ENCODE data around the gene GLIPR2.
"Not testable (repeated sequence)": the region's sequence is repeated elsewhere in the genome, so short reads cannot be mapped to it uniquely, and the experiment has no call there.

The GLIPR2 gene

GRCh38 chr9:36169166-36169565 is 32.6 kb downstream of the GLIPR2 start, which contains the start of gene CCIN:
Gene CCIN, plus strand, starts transcription at chr9:36169388. Its CDS starts 115 bp downstream, at chr9:36169503.
- TF ChIP-seq CTCF (IDR thresholded peaks at IDR 0.05; ENCODE audit: control insufficient read depth, insufficient read depth, low read depth, low read length, missing control alignments), result no peak

GRCh38 chr9:36169708-36170107 is 33.2 kb downstream of the GLIPR2 start:
- no peak overlapping the region for H3K4me3 ChIP-seq (ENCODE audit: control insufficient read depth, low read depth, low read length)
- TF ChIP-seq CTCF (IDR thresholded peaks at IDR 0.05; ENCODE audit: control insufficient read depth, insufficient read depth, low read depth, low read length, missing control alignments), result no peak
- DNase-seq (ENCODE audit: low read depth), result no peak

More at GRCh38 chr9:36169166-36169565, 32.6 kb downstream of the GLIPR2 start, which contains the start of gene CCIN:
- no peak within 1 kb of the TSS for H3K4me3 ChIP-seq (ENCODE audit: control insufficient read depth, low read depth, low read length)
- DNase-seq (ENCODE audit: low read depth), result no peak

GRCh38 chr9:36170531-36170930 is 34.0 kb downstream of the GLIPR2 start:
- no peak for TF ChIP-seq CTCF (IDR thresholded peaks at IDR 0.05; ENCODE audit: control insufficient read depth, insufficient read depth, low read depth, low read length, missing control alignments)
- no peak overlapping the region for H3K4me3 ChIP-seq (ENCODE audit: control insufficient read depth, low read depth, low read length)
- no peak for DNase-seq (ENCODE audit: low read depth)

GRCh38 chr9:36173861-36174260 is 37.3 kb downstream of the GLIPR2 start:
- TF ChIP-seq CTCF (IDR thresholded peaks at IDR 0.05; ENCODE audit: control insufficient read depth, insufficient read depth, low read depth, low read length, missing control alignments), result no peak

GRCh38 chr9:36174271-36174670 is 37.7 kb downstream of the GLIPR2 start:
- H3K4me3 ChIP-seq (ENCODE audit: control insufficient read depth, low read depth, low read length), result no peak overlapping the region
- DNase-seq (ENCODE audit: low read depth), result no peak
- no peak for TF ChIP-seq CTCF (IDR thresholded peaks at IDR 0.05; ENCODE audit: control insufficient read depth, insufficient read depth, low read depth, low read length, missing control alignments)

More at GRCh38 chr9:36173861-36174260, 37.3 kb downstream of the GLIPR2 start:
- no peak for DNase-seq (ENCODE audit: low read depth)
- H3K4me3 ChIP-seq (ENCODE audit: control insufficient read depth, low read depth, low read length), result no peak overlapping the region

- no peak overlapping the region for H3K4me3 ChIP-seq (ENCODE audit: control insufficient read depth, low read depth, low read length)
- TF ChIP-seq CTCF (IDR thresholded peaks at IDR 0.05; ENCODE audit: control insufficient read depth, insufficient read depth, low read depth, low read length, missing control alignments), result no peak
- DNase-seq (ENCODE audit: low read depth), result no peak
Measured at GRCh38 chr9:36174731-36175130, 38.2 kb downstream of the GLIPR2 start.

- DNase-seq (ENCODE audit: low read depth); H3K4me3 ChIP-seq (ENCODE audit: control insufficient read depth, low read depth, low read length): not testable (repeated sequence)
Measured at GRCh38 chr9:36175209-36175608, 38.7 kb downstream of the GLIPR2 start.

GRCh38 chr9:36176496-36176895 is 40.0 kb downstream of the GLIPR2 start:
- not testable (repeated sequence) for DNase-seq (ENCODE audit: low read depth); H3K4me3 ChIP-seq (ENCODE audit: control insufficient read depth, low read depth, low read length)

All from AG09309 (cell line).